HG02642 (cell line): Measurements from ENCODE around the gene RPS6KA2.

Experiments
- ATAC-seq: cut with Tn5 transposase; IDR thresholded peaks from one replicate; pipeline ENCODE4 v1.9.1; 2021; ENCODE audit warnings: mild to moderate bottlenecking; ENCODE audit not compliant: unreplicated experiment, poor library complexity

RPS6KA2 gene

GRCh38 chr6:166494101-166494441, 133.0 kb downstream of the RPS6KA2 start:
- ATAC-seq = no peak

- no peak for ATAC-seq
Measured at GRCh38 chr6:166493427-166494100, 133.5 kb downstream of the RPS6KA2 start.

GRCh38 chr6:166492092-166492741, 134.8 kb downstream of the RPS6KA2 start:
- no peak for ATAC-seq

GRCh38 chr6:166490671-166491500, 136.2 kb downstream of the RPS6KA2 start:
- no peak for ATAC-seq

- ATAC-seq = no peak
Measured at GRCh38 chr6:166489301-166490155, 137.5 kb downstream of the RPS6KA2 start.

GRCh38 chr6:166488701-166489100, 138.3 kb downstream of the RPS6KA2 start:
- ATAC-seq = no peak

- peak; percentile 85 for ATAC-seq
Measured at GRCh38 chr6:166488076-166488685, 138.9 kb downstream of the RPS6KA2 start.

GRCh38 chr6:166487148-166487547, 139.9 kb downstream of the RPS6KA2 start:
- no peak for ATAC-seq

- ATAC-seq = no peak
Measured at GRCh38 chr6:166486536-166486880, 140.5 kb downstream of the RPS6KA2 start.

- no peak for ATAC-seq
Measured at GRCh38 chr6:166485651-166486535, 141.2 kb downstream of the RPS6KA2 start.

GRCh38 chr6:166484863-166485262, 142.2 kb downstream of the RPS6KA2 start:
- no peak for ATAC-seq

- ATAC-seq = no peak
Measured at GRCh38 chr6:166483573-166484250, 143.3 kb downstream of the RPS6KA2 start.

GRCh38 chr6:166483026-166483425, 144.0 kb downstream of the RPS6KA2 start:
- no peak for ATAC-seq

GRCh38 chr6:166478782-166479592, 148.1 kb downstream of the RPS6KA2 start:
- ATAC-seq = no peak

- ATAC-seq = no peak
Measured at GRCh38 chr6:166477647-166478365, 149.2 kb downstream of the RPS6KA2 start.

- no peak for ATAC-seq
Measured at GRCh38 chr6:166476634-166477215, 150.3 kb downstream of the RPS6KA2 start.
